ENCODE measurements around the gene SERPINA9. TPM values are rescaled to one million over a fixed set of nuclear protein-coding genes. Genes with fewer than 3 reads are reported as not detected.

The SERPINA9 gene
- total RNA-seq, 1 experiment from 2014 or later, result 182 TPM

DNA sequence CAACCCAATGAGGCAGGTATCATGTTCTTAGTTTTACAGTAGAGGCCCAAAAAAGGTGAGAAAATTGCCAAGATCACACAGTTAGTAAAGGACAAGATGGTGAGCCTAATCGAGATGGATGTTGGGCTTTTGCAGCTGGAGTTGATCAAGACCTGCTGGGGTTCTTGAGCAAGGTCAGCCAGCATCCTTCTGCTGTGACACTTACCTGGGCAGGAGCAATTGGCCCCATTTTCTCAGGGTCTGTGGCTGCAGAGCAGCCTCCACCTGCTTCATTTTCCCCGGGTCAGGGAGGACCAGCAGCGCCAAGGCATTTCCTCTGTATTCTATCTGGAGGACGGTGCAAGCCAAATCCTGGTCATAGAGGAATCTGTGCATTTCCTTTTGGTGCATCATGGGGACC lies 29.9 kb downstream of the SERPINA9 start:
- Histone ChIP-seq H3K36me3 (ENCODE audit: insufficient read depth, low read length) (no peaks in the 10 kb centered on the region), H3K4me2 (ENCODE audit: low read depth, low read length, poor library complexity, severe bottlenecking) (no peak overlapping the region), H3K9me2 (replicated peaks; ENCODE audit: insufficient read depth, low read length) (no peaks in the 10 kb centered on the region), H3K9ac (ENCODE audit: low read length) (no peak overlapping the region), H3K27ac (ENCODE audit: low read length) (no peak overlapping the region), H3K9me3 (ENCODE audit: low read length) (no peaks in the 10 kb centered on the region), H3K4me1 (ENCODE audit: low read length) (peaks cover 50% of the 10 kb centered on the region), H3K27me3 (ENCODE audit: low read length) (no peaks in the 10 kb centered on the region), H3K79me2 (ENCODE audit: low read length) (no peaks in the 10 kb centered on the region), H3K4me3 (ENCODE audit: low read length) (no peak overlapping the region), H2AFZ (ENCODE audit: low read length) (no peak overlapping the region), H4K20me1 (ENCODE audit: insufficient read depth, low read depth, low read length) (no peaks in the 10 kb centered on the region)
- no peak for DNase-seq

DNA sequence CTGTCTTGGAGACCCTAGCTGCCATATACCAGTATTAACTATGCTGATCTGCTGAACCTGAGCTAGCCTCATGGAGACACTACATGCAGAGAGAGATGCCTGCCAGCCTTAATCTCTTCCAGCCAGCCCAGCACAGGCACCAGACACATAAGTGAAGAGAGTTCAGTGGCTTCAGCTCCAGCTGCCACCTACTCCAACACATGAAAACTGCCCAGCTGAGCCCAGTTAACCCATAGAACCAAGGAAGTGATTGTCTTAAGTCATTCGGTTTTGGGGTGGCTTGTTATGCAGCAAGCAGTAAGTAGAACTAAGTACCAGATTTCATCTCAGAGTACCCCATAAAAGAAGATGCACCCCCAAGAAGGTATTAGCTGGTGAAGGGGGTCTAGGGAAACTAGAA lies 31.0 kb downstream of the SERPINA9 start:
- no peak for DNase-seq
- no peaks in the 10 kb centered on the region for H3K79me2 ChIP-seq (ENCODE audit: low read length)
- no peaks in the 10 kb centered on the region for H3K9me2 ChIP-seq (replicated peaks; ENCODE audit: insufficient read depth, low read length)
- H3K9me3 ChIP-seq (ENCODE audit: low read length), result no peaks in the 10 kb centered on the region
- no peaks in the 10 kb centered on the region for H4K20me1 ChIP-seq (ENCODE audit: insufficient read depth, low read depth, low read length)
- no peak overlapping the region for H3K4me3 ChIP-seq (ENCODE audit: low read length)
- H3K27me3 ChIP-seq (ENCODE audit: low read length), result no peaks in the 10 kb centered on the region
- no peak overlapping the region for H3K4me2 ChIP-seq (ENCODE audit: low read depth, low read length, poor library complexity, severe bottlenecking)
- H3K27ac ChIP-seq (ENCODE audit: low read length), result no peak overlapping the region
- H3K36me3 ChIP-seq (ENCODE audit: insufficient read depth, low read length), result no peaks in the 10 kb centered on the region
- H3K4me1 ChIP-seq (ENCODE audit: low read length), result peaks cover 39% of the 10 kb centered on the region
- no peak overlapping the region for H2AFZ ChIP-seq (ENCODE audit: low read length)
- H3K9ac ChIP-seq (ENCODE audit: low read length), result no peak overlapping the region

DNA sequence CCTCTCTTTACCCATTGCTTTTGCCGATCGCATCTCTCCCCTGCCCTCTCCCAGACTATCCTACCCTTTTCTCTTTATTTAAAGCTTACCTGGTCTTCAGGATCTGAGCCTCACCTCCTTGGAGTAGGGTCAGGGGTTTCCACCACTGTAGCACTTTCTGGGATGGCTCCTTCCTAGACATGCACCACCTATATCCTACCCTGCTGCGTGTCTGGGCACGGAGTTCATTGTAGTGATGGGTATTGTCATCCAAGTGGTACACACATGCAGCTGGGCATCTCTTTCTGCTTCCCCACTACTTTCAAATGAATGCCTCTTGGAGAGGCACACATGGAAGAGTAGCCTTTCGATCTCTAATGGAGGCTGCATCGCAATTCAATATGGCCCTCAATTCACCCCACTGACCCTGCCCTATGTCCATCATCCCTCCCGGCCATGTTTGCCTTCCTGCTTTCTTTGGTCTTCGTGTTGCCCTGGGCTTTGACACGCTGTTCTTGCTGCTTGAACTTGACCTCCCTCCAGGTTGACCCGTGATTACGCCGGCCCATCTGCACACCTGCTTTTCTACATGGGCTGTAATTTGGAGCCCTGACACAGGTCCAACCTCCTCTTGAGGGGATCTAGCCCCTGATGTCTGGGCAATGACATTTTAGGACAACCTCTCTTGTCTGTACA lies 34.3 kb downstream of the SERPINA9 start:
- Histone ChIP-seq H3K9me2 (replicated peaks; ENCODE audit: insufficient read depth, low read length) (no peaks in the 10 kb centered on the region), H4K20me1 (ENCODE audit: insufficient read depth, low read depth, low read length) (no peaks in the 10 kb centered on the region), H3K4me3 (ENCODE audit: low read length) (no peak overlapping the region), H2AFZ (ENCODE audit: low read length) (no peak overlapping the region), H3K9ac (ENCODE audit: low read length) (no peak overlapping the region), H3K36me3 (ENCODE audit: insufficient read depth, low read length) (no peaks in the 10 kb centered on the region), H3K27me3 (ENCODE audit: low read length) (no peaks in the 10 kb centered on the region), H3K79me2 (ENCODE audit: low read length) (no peaks in the 10 kb centered on the region), H3K4me2 (ENCODE audit: low read depth, low read length, poor library complexity, severe bottlenecking) (no peak overlapping the region), H3K27ac (ENCODE audit: low read length) (no peak overlapping the region), H3K4me1 (ENCODE audit: low read length) (peaks cover 40% of the 10 kb centered on the region), H3K9me3 (ENCODE audit: low read length) (no peaks in the 10 kb centered on the region)
- no peak for DNase-seq

DNA sequence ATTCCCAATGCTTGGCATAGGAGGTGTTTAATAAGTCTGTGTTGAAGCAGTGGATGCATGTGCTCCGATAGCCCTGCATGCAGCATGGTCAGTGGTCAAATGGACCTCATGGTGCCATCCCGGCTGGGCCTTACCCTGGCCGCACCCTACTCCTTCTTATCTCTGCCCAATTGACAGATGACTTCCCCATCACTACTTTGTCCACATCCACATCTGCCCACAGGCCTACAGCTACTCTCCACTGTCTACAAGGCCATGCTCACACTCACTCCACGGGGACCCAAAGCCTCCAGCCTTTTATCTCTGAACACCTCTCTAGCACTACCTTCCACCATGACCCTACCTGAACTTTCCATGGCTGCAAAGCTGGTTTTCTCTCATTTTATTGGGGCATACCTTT lies 34.9 kb downstream of the SERPINA9 start:
- H4K20me1 ChIP-seq (ENCODE audit: insufficient read depth, low read depth, low read length), result no peaks in the 10 kb centered on the region
- no peaks in the 10 kb centered on the region for H3K9me2 ChIP-seq (replicated peaks; ENCODE audit: insufficient read depth, low read length)
- no peak overlapping the region for H3K27ac ChIP-seq (ENCODE audit: low read length)
- H3K4me1 ChIP-seq (ENCODE audit: low read length), result peaks cover 43% of the 10 kb centered on the region
- H3K36me3 ChIP-seq (ENCODE audit: insufficient read depth, low read length), result no peaks in the 10 kb centered on the region
- H3K4me3 ChIP-seq (ENCODE audit: low read length), result no peak overlapping the region
- H3K79me2 ChIP-seq (ENCODE audit: low read length), result no peaks in the 10 kb centered on the region
- H3K9me3 ChIP-seq (ENCODE audit: low read length), result no peaks in the 10 kb centered on the region
- H3K9ac ChIP-seq (ENCODE audit: low read length), result no peak overlapping the region
- no peak for DNase-seq
- no peaks in the 10 kb centered on the region for H3K27me3 ChIP-seq (ENCODE audit: low read length)
- no peak overlapping the region for H3K4me2 ChIP-seq (ENCODE audit: low read depth, low read length, poor library complexity, severe bottlenecking)
- H2AFZ ChIP-seq (ENCODE audit: low read length), result no peak overlapping the region

DNA sequence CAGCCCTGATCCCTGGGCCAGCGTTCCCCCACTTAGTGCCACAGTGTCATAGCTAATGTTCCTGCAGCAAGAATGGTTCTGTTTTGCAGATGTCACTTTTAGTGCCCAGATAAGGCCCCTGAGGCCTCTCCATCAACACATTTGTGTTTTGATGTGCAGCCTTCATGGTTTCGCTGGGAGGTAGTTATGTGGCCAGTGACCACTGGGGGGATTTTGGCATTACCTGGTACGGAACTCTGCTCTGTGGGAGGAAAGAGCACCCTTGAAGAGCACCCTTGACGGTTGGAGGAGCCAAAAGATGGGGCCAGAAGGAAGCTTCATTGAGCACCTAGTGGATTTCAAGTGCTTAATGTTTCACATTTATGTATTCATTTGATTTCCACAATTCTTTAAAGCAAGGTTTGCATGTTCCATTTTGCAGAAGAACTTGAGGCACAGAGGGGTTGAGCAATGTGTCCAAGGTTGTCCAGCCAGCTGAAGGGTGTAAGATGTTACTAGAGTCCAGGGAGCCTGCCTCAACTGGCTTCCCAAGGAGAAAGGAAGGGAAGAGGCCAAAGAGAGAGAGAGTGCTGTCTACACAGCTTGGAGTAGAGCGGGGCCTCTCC lies 36.4 kb downstream of the SERPINA9 start:
- H3K27ac ChIP-seq (ENCODE audit: low read length), result no peak overlapping the region
- H3K9me2 ChIP-seq (replicated peaks; ENCODE audit: insufficient read depth, low read length), result no peaks in the 10 kb centered on the region
- DNase-seq, result peak; percentile 79
- H3K4me2 ChIP-seq (ENCODE audit: low read depth, low read length, poor library complexity, severe bottlenecking), result no peak overlapping the region
- no peak overlapping the region for H2AFZ ChIP-seq (ENCODE audit: low read length)
- H3K4me3 ChIP-seq (ENCODE audit: low read length), result no peak overlapping the region
- peaks cover 4% of the 10 kb centered on the region; the same call in 1 of the 2 replicates for H3K36me3 ChIP-seq (ENCODE audit: insufficient read depth, low read length)
- H3K27me3 ChIP-seq (ENCODE audit: low read length), result peaks cover 3% of the 10 kb centered on the region; the same call in 1 of the 2 replicates
- H3K9me3 ChIP-seq (ENCODE audit: low read length), result peaks cover 3% of the 10 kb centered on the region; the same call in 1 of the 2 replicates
- H4K20me1 ChIP-seq (ENCODE audit: insufficient read depth, low read depth, low read length), result no peaks in the 10 kb centered on the region
- H3K9ac ChIP-seq (ENCODE audit: low read length), result no peak overlapping the region
- no peaks in the 10 kb centered on the region for H3K79me2 ChIP-seq (ENCODE audit: low read length)
- H3K4me1 ChIP-seq (ENCODE audit: low read length), result peaks cover 51% of the 10 kb centered on the region

DNA sequence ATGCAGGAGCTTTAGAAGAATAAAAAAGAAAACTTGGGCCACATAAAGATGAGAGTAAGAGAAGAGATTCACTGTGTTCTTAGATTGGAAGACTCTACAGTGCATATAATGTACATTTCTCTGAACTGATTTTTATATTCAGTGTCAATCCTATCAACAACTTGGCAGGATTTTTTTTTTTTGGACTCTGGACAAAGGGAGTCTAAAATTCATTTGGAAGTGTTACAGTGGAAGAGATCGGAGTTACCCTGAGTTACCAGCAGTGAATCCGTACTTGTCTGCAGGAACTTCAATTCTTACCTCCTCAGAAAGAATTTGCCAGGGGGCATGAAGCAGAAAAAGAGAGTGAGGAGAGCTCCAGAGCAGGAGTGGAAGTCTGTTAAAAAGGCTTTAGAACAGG lies 47.4 kb downstream of the SERPINA9 start:
- H3K9me3 ChIP-seq (ENCODE audit: low read length), result peaks cover 4% of the 10 kb centered on the region; the same call in 1 of the 2 replicates
- H3K36me3 ChIP-seq (ENCODE audit: insufficient read depth, low read length), result no peaks in the 10 kb centered on the region
- no peak overlapping the region for H3K4me2 ChIP-seq (ENCODE audit: low read depth, low read length, poor library complexity, severe bottlenecking)
- no peaks in the 10 kb centered on the region for H4K20me1 ChIP-seq (ENCODE audit: insufficient read depth, low read depth, low read length)
- no peaks in the 10 kb centered on the region for H3K9me2 ChIP-seq (replicated peaks; ENCODE audit: insufficient read depth, low read length)
- no peak overlapping the region for H2AFZ ChIP-seq (ENCODE audit: low read length)
- H3K79me2 ChIP-seq (ENCODE audit: low read length), result no peaks in the 10 kb centered on the region
- H3K27ac ChIP-seq (ENCODE audit: low read length), result no peak overlapping the region
- H3K4me3 ChIP-seq (ENCODE audit: low read length), result no peak overlapping the region
- H3K4me1 ChIP-seq (ENCODE audit: low read length), result peaks cover 8% of the 10 kb centered on the region
- H3K9ac ChIP-seq (ENCODE audit: low read length), result no peak overlapping the region
- no peaks in the 10 kb centered on the region; the same call in 1 of the 2 replicates for H3K27me3 ChIP-seq (ENCODE audit: low read length)
- DNase-seq, result no peak

DNA sequence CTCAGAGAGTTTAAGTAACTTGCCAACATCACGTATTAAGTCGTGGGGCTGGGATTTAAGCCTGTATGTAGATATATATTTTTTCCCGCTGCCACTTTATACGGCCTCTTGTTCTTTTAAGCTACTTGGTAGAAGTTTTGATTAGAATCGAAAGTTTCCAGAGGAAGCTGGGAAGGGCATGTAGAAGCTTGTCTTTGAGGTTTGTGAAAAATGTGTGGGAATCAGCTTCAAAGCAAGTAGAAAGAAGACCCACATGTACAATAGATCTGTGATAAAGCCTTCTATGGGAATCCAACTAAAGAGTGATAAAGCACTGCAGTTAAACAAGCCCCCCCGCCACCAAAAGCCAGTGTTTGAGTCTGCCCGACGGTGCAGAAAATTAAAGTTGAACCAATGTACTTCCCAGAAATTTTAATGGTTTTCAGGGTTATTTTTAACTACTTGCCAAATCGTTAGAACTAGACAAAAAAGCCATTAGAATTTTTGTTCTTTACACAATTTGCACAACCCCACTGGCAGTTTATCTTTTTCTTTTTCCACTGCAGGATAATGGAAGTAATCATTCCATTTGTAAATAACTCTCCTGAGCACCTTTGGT lies 48.9 kb downstream of the SERPINA9 start:
- Histone ChIP-seq H3K27me3 (ENCODE audit: low read length) (no peaks in the 10 kb centered on the region; the same call in 1 of the 2 replicates), H3K79me2 (ENCODE audit: low read length) (no peaks in the 10 kb centered on the region), H3K36me3 (ENCODE audit: insufficient read depth, low read length) (no peaks in the 10 kb centered on the region), H3K9me2 (replicated peaks; ENCODE audit: insufficient read depth, low read length) (no peaks in the 10 kb centered on the region), H2AFZ (ENCODE audit: low read length) (no peak overlapping the region), H3K9ac (ENCODE audit: low read length) (no peak overlapping the region), H3K27ac (ENCODE audit: low read length) (no peak overlapping the region), H3K4me1 (ENCODE audit: low read length) (peaks cover 7% of the 10 kb centered on the region), H3K9me3 (ENCODE audit: low read length) (peaks cover 4% of the 10 kb centered on the region; the same call in 1 of the 2 replicates), H3K4me2 (ENCODE audit: low read depth, low read length, poor library complexity, severe bottlenecking) (no peak overlapping the region), H4K20me1 (ENCODE audit: insufficient read depth, low read depth, low read length) (no peaks in the 10 kb centered on the region), H3K4me3 (ENCODE audit: low read length) (no peak overlapping the region)
- no peak for DNase-seq

DNA sequence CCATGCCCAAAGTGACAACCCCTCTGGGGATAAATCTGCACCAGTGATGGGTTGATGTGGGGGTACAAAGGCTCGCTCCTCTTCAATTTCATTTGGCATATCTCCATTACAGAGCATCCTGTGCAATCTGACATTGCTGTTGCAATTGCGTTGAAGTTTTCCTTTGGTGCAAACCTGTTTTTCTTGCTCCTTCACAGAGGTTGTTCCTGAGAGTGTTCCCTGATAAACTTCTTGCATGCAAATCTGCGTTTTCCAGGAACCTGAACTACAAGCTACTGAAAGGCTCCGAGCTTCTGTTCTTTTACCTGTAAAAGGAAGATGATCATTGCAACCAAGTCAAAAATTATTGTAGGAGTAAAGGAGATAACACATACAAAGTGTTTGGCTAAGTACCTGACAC lies 49.5 kb downstream of the SERPINA9 start:
- Histone ChIP-seq H3K4me1 (ENCODE audit: low read length) (peaks cover 7% of the 10 kb centered on the region), H3K9ac (ENCODE audit: low read length) (no peak overlapping the region), H3K27me3 (ENCODE audit: low read length) (no peaks in the 10 kb centered on the region; the same call in 1 of the 2 replicates), H3K27ac (ENCODE audit: low read length) (no peak overlapping the region), H2AFZ (ENCODE audit: low read length) (no peak overlapping the region), H3K9me3 (ENCODE audit: low read length) (peaks cover 2% of the 10 kb centered on the region; the same call in 1 of the 2 replicates), H3K79me2 (ENCODE audit: low read length) (no peaks in the 10 kb centered on the region), H3K4me3 (ENCODE audit: low read length) (no peak overlapping the region), H3K4me2 (ENCODE audit: low read depth, low read length, poor library complexity, severe bottlenecking) (no peak overlapping the region), H3K9me2 (replicated peaks; ENCODE audit: insufficient read depth, low read length) (no peaks in the 10 kb centered on the region), H4K20me1 (ENCODE audit: insufficient read depth, low read depth, low read length) (no peaks in the 10 kb centered on the region), H3K36me3 (ENCODE audit: insufficient read depth, low read length) (no peaks in the 10 kb centered on the region)
- no peak for DNase-seq
